Heart left ventricle (tissue), 16 donors: ENCODE results near the gene RDH16. TPM values are rescaled to one million over a fixed set of nuclear protein-coding genes. Genes with fewer than 3 reads are reported as not detected.

Experiments used
- ATAC-seq, 4 donors: fragments of 200-7000 bp; cut with Tn5 transposase; one replicate each; pipeline ENCODE4 v1.9.1; 2020 to 2022; ENCODE audit warnings: moderate library complexity in 4 of 4, mild to moderate bottlenecking in 3 of 4, moderate number of reproducible peaks in 1 of 4
- DNase-seq, 5 donors: peaks; one replicate each; pipeline ENCODE4 v3.0.0-alpha.2; 2020
- H3K27ac ChIP-seq, 12 donors: fragments of 200-600 bp; sonication (generic) in 4 of 12; one replicate each; pipeline versions ENCODE4 v1.5.0 to v1.8.0; 2016 to 2022; ENCODE audit warnings: mild to moderate bottlenecking in 2 of 12
- H3K27me3 ChIP-seq, 9 donors: fragments of 200-600 bp; sonication (generic) in 2 of 9; one replicate each; pipeline versions ENCODE4 v1.5.1 to v1.8.0; 2016 to 2022; ENCODE audit warnings: mild to moderate bottlenecking in 3 of 9
- H3K36me3 ChIP-seq, 9 donors: fragments of 200-600 bp; sonication (generic) in 2 of 9; one replicate each; pipeline versions ENCODE4 v1.5.0 to v1.8.0; 2018 to 2022; ENCODE audit warnings: mild to moderate bottlenecking in 2 of 9
- H3K4me1 ChIP-seq, 12 donors: fragments of 200-600 bp; sonication (generic) in 4 of 12; one replicate each; pipeline versions ENCODE4 v1.5.0 to v1.8.0; 2016 to 2022; ENCODE audit warnings: mild to moderate bottlenecking in 3 of 12
- H3K4me3 ChIP-seq, 12 donors: fragments of 200-600 bp; sonication (generic) in 4 of 12; one replicate each; pipeline versions ENCODE4 v1.5.0 to v1.8.0; 2017 to 2022; ENCODE audit warnings: mild to moderate bottlenecking in 9 of 12, moderate library complexity in 4 of 12
- H3K9me3 ChIP-seq, 12 donors: fragments of 200-600 bp; sonication (generic) in 4 of 12; one replicate each; pipeline versions ENCODE4 v1.5.0 to v1.8.0; 2016 to 2022; ENCODE audit warnings: mild to moderate bottlenecking in 1 of 12
- POLR2A ChIP-seq, 2 donors: fragments of 450-650 bp; IDR thresholded peaks; one replicate each; pipeline ENCODE4 v1.6.1; 2017; ENCODE audit warnings: antibody characterized with exemption in 2 of 2, mild to moderate bottlenecking in 2 of 2, moderate library complexity in 2 of 2
- WGBS, 4 donors: extraction: QIAGEN DNeasy Blood & Tissue Kit in 2 of 4; methylation state at CpG; one replicate each; pipeline versions ENCODE4 v1.1.5 to v1.1.7; 2013 to 2018; 5-methylcytosine and 5-hydroxymethylcytosine counted together
- intact Hi-C, 10 donors: fragments of 100-400 bp; cut with DNase I; formaldehyde crosslinking; loops; one replicate each; pipeline versions ENCODE4 v1.11.1 to v1.14.2; 2022
- polyA plus RNA-seq, 2 donors: library from polyadenylated mRNA; stranded (reverse); fragments of 200-250 nt; gene quantifications; one replicate each; pipeline ENCODE4 v1.2.3, GENCODE V29; 2013
- total RNA-seq, 9 donors: library from RNA; depleted of rRNA in 2 of 9; stranded (reverse); fragments of >200 nt in 2 of 9; fragmentation: NEBNext Ultra II Directional in 3 of 9; extraction: Animal tissue kit (Norgen Biotek cat#: 25700) in 3 of 9; gene quantifications; one replicate each; pipeline versions ENCODE4 v1.1.0 to v1.2.4, GENCODE V29; 2016 to 2023
- TF ChIP-seq, protein P1 (sequence below), 12 donors: fragments of 200-600 bp; sonication (generic) in 4 of 12; IDR thresholded peaks; one replicate each; pipeline versions ENCODE4 v1.5.0 to v1.8.0; 2018 to 2022; ENCODE audit warnings: antibody characterized with exemption in 12 of 12, mild to moderate bottlenecking in 5 of 12
- donor health status: ischemic (EF 13 %, LVEDD 7.1; RV severe dilation, severe dysfunction).
- donor health status: healthy with polysubstance abuse.
- donor health status: DM: no; HTN: yes; CAD: no.
- donor health status: DM: no; HTN: no; CAD: no.
- donor health status: ischemic (EF 25% LVEDD 6.9; RV normal size, moderate dysfunction).
- donor health status: ischemic (EF 25% LVEDD 5.7; RV mildly dilated, moderate dysfunction).
- donor health status: healthy.
- donor health status: DM: yes; HTN: yes; CAD: no.
- donor health status: ischemic (EF 35%, LVEDD 5.7; RV mildly dilated, moderate dysfunction).
- donor health status: nonischemic (EF 11% LVEDD 7.7; RV severe dilation, severe dysfunction).
- donor health status: DM: yes; HTN: yes; CAD: no.
- donor health status: PGD.
- donor health status: ischemic (EF 29% LVEDD 5.4; RV normal size, mild dysfunction).
- donor health status: nonischemic (EF 23%, LVEDD 6.1; RV moderate dilation, normal function).

RDH16 gene
- total and polyA plus RNA-seq, 11 donors = 0.06 to 0.54 (median 0.16) TPM; not detected in 2

DNA sequence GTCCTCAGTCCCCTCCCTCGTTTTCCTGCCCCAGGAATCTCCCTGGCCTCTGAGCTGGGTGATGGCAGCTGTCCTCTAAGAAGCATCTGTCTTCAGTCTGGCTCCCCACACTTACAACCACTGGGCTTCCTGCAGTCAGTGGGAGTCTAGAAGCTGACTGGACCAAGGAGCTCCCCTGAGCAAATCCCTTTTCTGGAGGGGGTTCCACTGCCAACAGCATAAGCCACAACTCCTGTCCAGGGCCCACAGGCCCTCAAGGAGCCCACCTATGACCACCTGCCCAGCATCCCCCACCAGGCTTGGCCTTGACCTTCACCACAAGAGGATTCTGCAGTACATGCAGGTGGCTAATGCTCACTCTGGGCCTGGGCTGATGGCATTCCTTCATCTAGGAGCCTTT, 4.1 kb downstream of the RDH16 start:
- peaks cover 0 to 4% (median 0%) of the 10 kb centered on the region in 12 donors for H3K4me1 ChIP-seq
- no peak overlapping the region for H3K4me3 ChIP-seq
- no peak overlapping the region for H3K27ac ChIP-seq
- intact Hi-C loops = no loop called here
- no peak for DNase-seq
- H3K9me3 ChIP-seq = peaks cover 0 to 8% (median 0%) of the 10 kb centered on the region in 12 donors
- no peaks in the 10 kb centered on the region for H3K36me3 ChIP-seq
- TF ChIP-seq, protein P1, sequence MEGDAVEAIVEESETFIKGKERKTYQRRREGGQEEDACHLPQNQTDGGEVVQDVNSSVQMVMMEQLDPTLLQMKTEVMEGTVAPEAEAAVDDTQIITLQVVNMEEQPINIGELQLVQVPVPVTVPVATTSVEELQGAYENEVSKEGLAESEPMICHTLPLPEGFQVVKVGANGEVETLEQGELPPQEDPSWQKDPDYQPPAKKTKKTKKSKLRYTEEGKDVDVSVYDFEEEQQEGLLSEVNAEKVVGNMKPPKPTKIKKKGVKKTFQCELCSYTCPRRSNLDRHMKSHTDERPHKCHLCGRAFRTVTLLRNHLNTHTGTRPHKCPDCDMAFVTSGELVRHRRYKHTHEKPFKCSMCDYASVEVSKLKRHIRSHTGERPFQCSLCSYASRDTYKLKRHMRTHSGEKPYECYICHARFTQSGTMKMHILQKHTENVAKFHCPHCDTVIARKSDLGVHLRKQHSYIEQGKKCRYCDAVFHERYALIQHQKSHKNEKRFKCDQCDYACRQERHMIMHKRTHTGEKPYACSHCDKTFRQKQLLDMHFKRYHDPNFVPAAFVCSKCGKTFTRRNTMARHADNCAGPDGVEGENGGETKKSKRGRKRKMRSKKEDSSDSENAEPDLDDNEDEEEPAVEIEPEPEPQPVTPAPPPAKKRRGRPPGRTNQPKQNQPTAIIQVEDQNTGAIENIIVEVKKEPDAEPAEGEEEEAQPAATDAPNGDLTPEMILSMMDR (IDR thresholded peaks at IDR 0.05) = no peak
- no peak for TF ChIP-seq POLR2A (IDR thresholded peaks at IDR 0.05)
- 12 to 43% (median 18%) methylated on average over 1 of the region's 1 CpG for WGBS, 4 donors
- ATAC-seq = no peak
- H3K27me3 ChIP-seq = no peaks in the 10 kb centered on the region

DNA sequence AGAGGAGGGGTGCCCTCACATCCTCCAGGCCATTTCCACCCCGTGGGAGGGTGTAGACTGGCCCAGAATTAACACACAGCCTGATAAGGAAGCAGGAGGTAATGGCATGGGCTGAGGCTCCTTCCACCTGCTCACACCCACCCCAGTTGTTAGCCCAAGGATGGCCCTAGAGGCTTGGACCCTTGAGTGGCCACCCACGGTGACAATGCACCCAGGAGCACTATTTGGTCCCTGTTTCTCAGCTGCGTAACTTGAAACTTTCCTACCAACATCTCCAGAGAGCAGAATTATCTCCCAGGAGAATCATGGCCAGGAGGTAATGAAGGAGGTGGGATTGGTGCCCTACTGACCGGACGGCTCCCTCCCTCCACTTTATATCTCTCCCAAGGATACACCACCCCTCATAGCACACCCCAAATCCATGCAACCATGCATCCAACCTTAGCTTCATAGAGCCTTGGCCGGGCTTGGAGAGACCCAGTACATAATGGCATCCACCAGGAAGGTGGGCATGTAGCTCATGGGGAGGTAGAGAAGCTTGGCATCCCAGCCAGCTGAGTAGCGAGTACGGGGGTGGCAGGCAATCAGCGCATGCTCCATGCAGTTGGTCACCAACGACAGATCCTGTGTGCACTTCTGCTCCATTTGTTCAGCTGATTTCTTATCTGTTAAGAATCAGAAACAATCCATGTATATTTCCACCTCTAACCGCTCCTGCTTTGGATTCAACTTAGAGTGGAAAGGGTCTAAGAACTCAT, 5.6 kb downstream of the RDH16 start:
- 89 to 92% (median 90%) methylated on average over 11 of the region's 11 CpGs for WGBS, 4 donors
- peak in 1 of 4 donors; percentile 31 for ATAC-seq
- Histone ChIP-seq H3K4me3 (no peak overlapping the region), H3K4me1 (peaks cover 0 to 4% (median 0%) of the 10 kb centered on the region in 12 donors), H3K27ac (no peak overlapping the region), H3K36me3 (peaks cover 0 to 3% (median 0%) of the 10 kb centered on the region in 9 donors), H3K27me3 (no peaks in the 10 kb centered on the region), H3K9me3 (no peaks in the 10 kb centered on the region)
- DNase-seq = no peak
- no peak for TF ChIP-seq POLR2A (IDR thresholded peaks at IDR 0.05)
- TF ChIP-seq, protein P1 (IDR thresholded peaks at IDR 0.05) = no peak
- intact Hi-C loops = no loop called here

DNA sequence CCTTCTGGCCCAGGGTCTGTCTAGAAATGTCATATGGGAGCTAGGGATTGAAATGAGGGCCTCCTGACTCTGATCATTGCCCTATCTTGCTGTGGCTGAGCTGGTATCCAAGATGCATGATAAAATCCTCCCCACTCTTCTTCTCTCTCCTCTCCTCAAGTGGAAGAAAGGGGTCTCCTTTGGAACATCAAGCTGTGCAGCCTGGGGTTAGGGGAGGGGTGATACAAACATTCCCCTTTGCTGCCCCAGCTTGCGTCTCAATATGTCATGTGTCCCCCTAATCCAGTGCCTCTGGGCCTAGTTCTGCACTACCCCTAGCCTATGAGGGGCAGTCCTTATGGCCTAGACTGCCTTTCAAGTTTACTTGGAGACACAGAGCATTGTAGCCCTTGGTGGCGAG, 8.5 kb downstream of the RDH16 start:
- ATAC-seq (no peak), DNase-seq (no peak)
- Histone ChIP-seq H3K27me3 (no peaks in the 10 kb centered on the region), H3K36me3 (peaks cover 0 to 3% (median 0%) of the 10 kb centered on the region in 9 donors), H3K9me3 (peaks cover 0 to 7% (median 0%) of the 10 kb centered on the region in 12 donors), H3K4me1 (no peaks in the 10 kb centered on the region), H3K4me3 (no peak overlapping the region), H3K27ac (no peak overlapping the region)
- TF ChIP-seq, protein P1 (IDR thresholded peaks at IDR 0.05) = no peak
- TF ChIP-seq POLR2A (IDR thresholded peaks at IDR 0.05) = no peak
- WGBS, 4 donors = 96 to 100% (median 97%) methylated on average over 2 of the region's 2 CpGs
- intact Hi-C loops = loop anchor here in 2 of 10 donors (5.0 kb wide), 2 partner anchors 53 to 58 kb away; partner anchors contain the start of gene ZBTB39 (in 1 of the 2)

DNA sequence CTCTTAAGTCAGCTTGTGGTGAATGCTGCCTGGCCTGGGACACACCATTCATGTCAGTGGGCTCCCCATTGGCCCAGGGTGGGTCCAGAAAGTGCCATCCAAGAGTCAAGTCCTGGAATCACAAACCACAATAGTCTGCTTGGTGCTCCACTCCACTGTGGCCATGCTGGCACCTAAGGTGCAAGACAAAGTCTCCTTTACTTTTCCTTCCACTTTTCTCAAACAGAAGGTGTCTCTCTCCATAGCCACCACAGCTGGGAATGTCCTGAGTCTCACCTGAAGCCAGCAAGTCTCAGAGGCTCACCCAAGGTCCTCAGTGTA, 9.0 kb downstream of the RDH16 start:
- Histone ChIP-seq H3K36me3 (peaks cover 0 to 3% (median 0%) of the 10 kb centered on the region in 9 donors), H3K27me3 (no peaks in the 10 kb centered on the region), H3K4me1 (no peaks in the 10 kb centered on the region), H3K4me3 (no peak overlapping the region), H3K27ac (no peak overlapping the region), H3K9me3 (peaks cover 0 to 12% (median 0%) of the 10 kb centered on the region in 12 donors)
- TF ChIP-seq POLR2A (IDR thresholded peaks at IDR 0.05) = no peak
- TF ChIP-seq, protein P1 (IDR thresholded peaks at IDR 0.05) = no peak
- DNase-seq = no peak
- intact Hi-C loops = loop anchor here in 2 of 10 donors (5.0 kb wide), 2 partner anchors 54 to 59 kb away; partner anchors contain the start of gene ZBTB39 (in 1 of the 2)
- no peak for ATAC-seq
